Measurements from ENCODE around the gene KRTAP4-16.
"Not testable (repeated sequence)": the region's sequence is repeated elsewhere in the genome, so short reads cannot be mapped to it uniquely, and the experiment has no call there.

Gene KRTAP4-16

GRCh38 chr17:41118721-41119120 is 16.7 kb upstream of the KRTAP4-16 start:
- no peak for TF ChIP-seq CTCF (IDR thresholded peaks at IDR 0.05)
- H3K9me3 Mint-ChIP-seq = peaks cover 3% of the 10 kb centered on the region
- H3K4me1 Mint-ChIP-seq = no peaks in the 10 kb centered on the region
- no peaks in the 10 kb centered on the region for H3K27me3 Mint-ChIP-seq (ENCODE audit: low read depth, poor library complexity)
- no peak overlapping the region for H3K27ac Mint-ChIP-seq
- H3K36me3 Mint-ChIP-seq (ENCODE audit: low read depth) = no peaks in the 10 kb centered on the region
- no peak for DNase-seq
- H3K4me3 Mint-ChIP-seq = no peak overlapping the region

- not testable (repeated sequence) for H3K27me3 Mint-ChIP-seq (ENCODE audit: low read depth, poor library complexity); H3K4me3 Mint-ChIP-seq; H3K4me1 Mint-ChIP-seq; H3K36me3 Mint-ChIP-seq (ENCODE audit: low read depth); H3K9me3 Mint-ChIP-seq; DNase-seq
- peak within 1 kb of the TSS; percentile 14 for H3K27ac Mint-ChIP-seq
Measured at GRCh38 chr17:41117846-41118386, 15.9 kb upstream of the KRTAP4-16 start, which contains the start of gene KRTAP4-11. Gene KRTAP4-11, minus strand, starts transcription at chr17:41118373. Its CDS starts 58 bp downstream, at chr17:41118315.

- Mint-ChIP-seq H3K36me3 (ENCODE audit: low read depth) (peaks cover 3% of the 10 kb centered on the region), H3K27ac (no peak overlapping the region), H3K9me3 (peaks cover 18% of the 10 kb centered on the region), H3K27me3 (ENCODE audit: low read depth, poor library complexity) (no peaks in the 10 kb centered on the region), H3K4me1 (no peaks in the 10 kb centered on the region), H3K4me3 (no peak overlapping the region)
- TF ChIP-seq CTCF (IDR thresholded peaks at IDR 0.05) = no peak
- DNase-seq = no peak
Measured at GRCh38 chr17:41116297-41116696, 14.3 kb upstream of the KRTAP4-16 start.

GRCh38 chr17:41111151-41111885 is 9.3 kb upstream of the KRTAP4-16 start:
- Mint-ChIP-seq H3K4me1 (no peaks in the 10 kb centered on the region), H3K4me3 (no peak overlapping the region), H3K9me3 (peaks cover 32% of the 10 kb centered on the region), H3K27me3 (ENCODE audit: low read depth, poor library complexity) (no peaks in the 10 kb centered on the region), H3K27ac (no peak overlapping the region), H3K36me3 (ENCODE audit: low read depth) (peaks cover 8% of the 10 kb centered on the region)
- TF ChIP-seq CTCF (IDR thresholded peaks at IDR 0.05) = no peak
- DNase-seq = no peak

GRCh38 chr17:41108728-41109386 is 6.8 kb upstream of the KRTAP4-16 start:
- not testable (repeated sequence) for H3K36me3 Mint-ChIP-seq (ENCODE audit: low read depth); H3K27ac Mint-ChIP-seq; DNase-seq; H3K4me1 Mint-ChIP-seq; H3K4me3 Mint-ChIP-seq; H3K27me3 Mint-ChIP-seq (ENCODE audit: low read depth, poor library complexity)
- H3K9me3 Mint-ChIP-seq = peaks cover 29% of the 10 kb centered on the region

- Mint-ChIP-seq H3K9me3 (peaks cover 25% of the 10 kb centered on the region), H3K4me3 (no peak overlapping the region), H3K27ac (no peak overlapping the region), H3K4me1 (no peaks in the 10 kb centered on the region), H3K27me3 (ENCODE audit: low read depth, poor library complexity) (peaks cover 4% of the 10 kb centered on the region), H3K36me3 (ENCODE audit: low read depth) (peaks cover 8% of the 10 kb centered on the region)
- DNase-seq = no peak
- no peak for TF ChIP-seq CTCF (IDR thresholded peaks at IDR 0.05)
Measured at GRCh38 chr17:41107941-41108450, 6.0 kb upstream of the KRTAP4-16 start.

GRCh38 chr17:41105347-41105746 is 3.3 kb upstream of the KRTAP4-16 start, which contains the start of gene KRTAP4-9:
Gene KRTAP4-9, plus strand, starts transcription at chr17:41105389. Its CDS starts 0 bp downstream, at chr17:41105389.
- not testable (repeated sequence) for H3K27me3 Mint-ChIP-seq (ENCODE audit: low read depth, poor library complexity)

GRCh38 chr17:41104386-41105038 is 2.5 kb upstream of the KRTAP4-16 start:
- not testable (repeated sequence) for H3K27ac Mint-ChIP-seq; H3K4me1 Mint-ChIP-seq; H3K36me3 Mint-ChIP-seq (ENCODE audit: low read depth); H3K4me3 Mint-ChIP-seq; DNase-seq; H3K9me3 Mint-ChIP-seq; H3K27me3 Mint-ChIP-seq (ENCODE audit: low read depth, poor library complexity)

More at GRCh38 chr17:41105347-41105746, 3.3 kb upstream of the KRTAP4-16 start, which contains the start of gene KRTAP4-9:
- H3K27ac Mint-ChIP-seq; H3K9me3 Mint-ChIP-seq; H3K4me1 Mint-ChIP-seq; DNase-seq; H3K36me3 Mint-ChIP-seq (ENCODE audit: low read depth); H3K4me3 Mint-ChIP-seq: not testable (repeated sequence)
